CD4-positive, alpha-beta T cell (primary cell): ENCODE results near the gene SAPCD1. TPM values are rescaled to one million over a fixed set of nuclear protein-coding genes. Genes with fewer than 3 reads are reported as not detected.

Experiments used
- ATAC-seq: fragments of 200-7000 bp; cut with Tn5 transposase; one replicate; pipeline ENCODE4 v1.10.0; 2022; ENCODE audit warnings: mild to moderate bottlenecking; ENCODE audit not compliant: poor library complexity
- CTCF ChIA-PET: fragments of 350-600 bp; sonication (Branson Sonifier 250); formaldehyde crosslinking; loops from one replicate; lab custom pipeline; 2021; ENCODE audit warnings: antibody characterized with exemption, inconsistent platforms; lab: Charles Lee
- POLR2A ChIA-PET: fragments of 350-600 bp; sonication (Branson Sonifier 250); formaldehyde crosslinking; loops from one replicate; lab custom pipeline; 2021; ENCODE audit warnings: antibody characterized with exemption, inconsistent platforms; lab: Charles Lee
- DNase-seq, 14 experiments: peaks; one replicate each; pipeline ENCODE4 v3.0.0-alpha.2; 2013 to 2020; ENCODE audit warnings: mixed read lengths in 2 of 14
- H3K27ac ChIP-seq, 2 donors: one replicate each; pipeline versions ENCODE4 v1.5.1 to v1.7.0; 2013; ENCODE audit warnings: low read length in 2 of 2, low read depth in 1 of 2, mild to moderate bottlenecking in 1 of 2
- H3K27me3 ChIP-seq, 2 experiments: 1 replicate in 1 of 2; 2 replicates in 1 of 2; pipeline versions ENCODE4 v1.6.1 to v1.7.0; 2013; ENCODE audit warnings: low read length in 2 of 2, control low read depth in 1 of 2, mild to moderate bottlenecking in 1 of 2, moderate library complexity in 1 of 2; ENCODE audit not compliant: insufficient read depth in 2 of 2, control insufficient read depth in 1 of 2
- H3K36me3 ChIP-seq: one replicate; pipeline ENCODE4 v1.6.1; 2013; ENCODE audit warnings: low read length, control low read depth; ENCODE audit not compliant: insufficient read depth
- H3K4me1 ChIP-seq: one replicate; pipeline ENCODE4 v1.6.1; 2013; ENCODE audit warnings: low read length, control low read depth; ENCODE audit not compliant: insufficient read depth
- H3K4me3 ChIP-seq: one replicate; pipeline ENCODE4 v1.5.1; 2013; ENCODE audit warnings: mild to moderate bottlenecking, low read length, moderate library complexity
- H3K9me3 ChIP-seq, 2 experiments: 1 replicate in 1 of 2; 2 replicates in 1 of 2; pipeline versions ENCODE4 v1.6.1 to v1.7.0; 2013; ENCODE audit warnings: low read length in 2 of 2, mild to moderate bottlenecking in 2 of 2, control low read depth in 1 of 2, moderate library complexity in 1 of 2; ENCODE audit not compliant: control insufficient read depth in 1 of 2, insufficient read depth in 1 of 2
- H3K27ac Mint-ChIP-seq: one replicate; pipeline ENCODE4 v1.8.0; 2020; ENCODE audit warnings: mixed read lengths
- H3K27me3 Mint-ChIP-seq: one replicate; pipeline ENCODE4 v1.8.0; 2021; ENCODE audit warnings: mixed read lengths
- H3K36me3 Mint-ChIP-seq: one replicate; pipeline ENCODE4 v1.8.0; 2021; ENCODE audit warnings: low read depth, mixed read lengths
- H3K4me1 Mint-ChIP-seq: one replicate; pipeline ENCODE4 v1.8.0; 2021; ENCODE audit warnings: low read depth, mixed read lengths
- H3K4me3 Mint-ChIP-seq: one replicate; pipeline ENCODE4 v1.8.0; 2020; ENCODE audit warnings: mild to moderate bottlenecking, mixed read lengths
- H3K9me3 Mint-ChIP-seq: one replicate; pipeline ENCODE4 v1.8.0; 2020; ENCODE audit warnings: mixed read lengths
- intact Hi-C, 2 experiments: fragments of 100-400 bp; cut with DNase I in 1 of 2; cut with micrococcal nuclease in 1 of 2; formaldehyde crosslinking; loops; one replicate each; pipeline versions ENCODE4 v1.15.1 to v1.9.0; 2023 to 2025; cut with DNase I, micrococcal nuclease
- total RNA-seq, 174 experiments: library from RNA in 2 of 174; stranded (reverse) in 2 of 174; gene quantifications; one replicate each; pipeline ENCODE4 v1.2.3 and lab custom pipeline; 2021 to 2026
- TF ChIP-seq, protein P1 (sequence below): fragments of 200-600 bp; IDR thresholded peaks from one replicate; pipeline ENCODE4 v1.8.0; 2022; ENCODE audit warnings: antibody characterized with exemption, mild to moderate bottlenecking

SAPCD1 gene
- total RNA-seq, 2 experiments from 2014 or later = 2.7 to 2.8 TPM

GRCh38 chr6:31769684-31770371 is 7.4 kb downstream of the SAPCD1 start:
- H3K4me1 ChIP-seq = peaks cover 49% of the 10 kb centered on the region
- TF ChIP-seq, protein P1, sequence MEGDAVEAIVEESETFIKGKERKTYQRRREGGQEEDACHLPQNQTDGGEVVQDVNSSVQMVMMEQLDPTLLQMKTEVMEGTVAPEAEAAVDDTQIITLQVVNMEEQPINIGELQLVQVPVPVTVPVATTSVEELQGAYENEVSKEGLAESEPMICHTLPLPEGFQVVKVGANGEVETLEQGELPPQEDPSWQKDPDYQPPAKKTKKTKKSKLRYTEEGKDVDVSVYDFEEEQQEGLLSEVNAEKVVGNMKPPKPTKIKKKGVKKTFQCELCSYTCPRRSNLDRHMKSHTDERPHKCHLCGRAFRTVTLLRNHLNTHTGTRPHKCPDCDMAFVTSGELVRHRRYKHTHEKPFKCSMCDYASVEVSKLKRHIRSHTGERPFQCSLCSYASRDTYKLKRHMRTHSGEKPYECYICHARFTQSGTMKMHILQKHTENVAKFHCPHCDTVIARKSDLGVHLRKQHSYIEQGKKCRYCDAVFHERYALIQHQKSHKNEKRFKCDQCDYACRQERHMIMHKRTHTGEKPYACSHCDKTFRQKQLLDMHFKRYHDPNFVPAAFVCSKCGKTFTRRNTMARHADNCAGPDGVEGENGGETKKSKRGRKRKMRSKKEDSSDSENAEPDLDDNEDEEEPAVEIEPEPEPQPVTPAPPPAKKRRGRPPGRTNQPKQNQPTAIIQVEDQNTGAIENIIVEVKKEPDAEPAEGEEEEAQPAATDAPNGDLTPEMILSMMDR = peak; percentile 63
- H3K27ac Mint-ChIP-seq = no peak overlapping the region
- H3K36me3 Mint-ChIP-seq = no peaks in the 10 kb centered on the region
- intact Hi-C loops = loop anchor here (1.0 to 2.0 kb wide), 2 partner anchors 41 kb away; partner anchors contain the start of gene DDAH2 (in 2 of the 2)
- POLR2A ChIA-PET = interaction anchor here (0.8 to 2.0 kb wide), 8 partner anchors 25 to 67 kb away, joined by 3 to 9 read pairs (median 4); partner anchors contain the start of genes ABHD16A, CLIC1, DDAH2 and HSPA1A
- H3K27me3 ChIP-seq = no peaks in the 10 kb centered on the region
- peak overlapping the region; percentile 48 for H3K4me3 Mint-ChIP-seq
- H3K9me3 ChIP-seq = no peaks in the 10 kb centered on the region
- peak; percentile 79 for ATAC-seq
- DNase-seq = peak; percentile 66 to 89 (median 75)
- CTCF ChIA-PET = interaction anchor here (0.7 to 1.7 kb wide), 19 partner anchors 8 to 147 kb away, joined by 3 to 34 read pairs (median 4); partner anchors contain the start of genes DDAH2, LSM2 and MSH5
- H3K4me1 Mint-ChIP-seq = peaks cover 27% of the 10 kb centered on the region
- H3K9me3 Mint-ChIP-seq = no peaks in the 10 kb centered on the region
- no peak overlapping the region for H3K4me3 ChIP-seq
- no peaks in the 10 kb centered on the region for H3K36me3 ChIP-seq
- no peak overlapping the region for H3K27ac ChIP-seq
- no peaks in the 10 kb centered on the region for H3K27me3 Mint-ChIP-seq

- no peaks in the 10 kb centered on the region for H3K27me3 ChIP-seq
- Mint-ChIP-seq H3K9me3 (no peaks in the 10 kb centered on the region), H3K27ac (peak overlapping the region; percentile 36), H3K4me3 (no peak overlapping the region), H3K4me1 (peaks cover 34% of the 10 kb centered on the region), H3K27me3 (no peaks in the 10 kb centered on the region), H3K36me3 (no peaks in the 10 kb centered on the region)
- no peaks in the 10 kb centered on the region for H3K36me3 ChIP-seq
- no peaks in the 10 kb centered on the region for H3K9me3 ChIP-seq
- H3K4me1 ChIP-seq = peaks cover 59% of the 10 kb centered on the region
- POLR2A ChIA-PET = interaction anchor here (1.2 to 2.0 kb wide), 6 partner anchors 24 to 68 kb away, joined by 3 to 9 read pairs (median 6); partner anchors contain the start of genes ABHD16A, DDAH2, LSM2 and MSH5
- TF ChIP-seq, protein P1 = no peak
- ATAC-seq = no peak
- H3K4me3 ChIP-seq = no peak overlapping the region
- H3K27ac ChIP-seq = no peak overlapping the region
- intact Hi-C loops = no loop called here
- no peak for DNase-seq
- CTCF ChIA-PET = interaction anchor here (0.6 to 1.7 kb wide), 7 partner anchors 27 to 391 kb away, joined by 3 to 34 read pairs (median 4); partner anchors contain the start of genes DDAH2 and MSH5
Observed at GRCh38 chr6:31770860-31771259, 8.4 kb downstream of the SAPCD1 start.

GRCh38 chr6:31771992-31772358 is 9.5 kb downstream of the SAPCD1 start:
- Histone ChIP-seq H3K4me3 (no peak overlapping the region), H3K36me3 (no peaks in the 10 kb centered on the region), H3K9me3 (no peaks in the 10 kb centered on the region), H3K27ac (no peak overlapping the region), H3K27me3 (no peaks in the 10 kb centered on the region), H3K4me1 (peaks cover 70% of the 10 kb centered on the region)
- ChIA-PET CTCF (interaction anchor here (0.9 to 1.3 kb wide), 2 partner anchors 43 to 226 kb away, joined by 3 to 4 read pairs; partner anchors contain the start of genes ATP6V1G2 and DDAH2), POLR2A (interaction anchor here (0.6 to 0.9 kb wide), 3 partner anchors 24 to 43 kb away, joined by 3 to 5 read pairs (median 5); partner anchors contain the start of gene DDAH2)
- ATAC-seq (peak; percentile 31), DNase-seq (peak in 3 of 14 experiments; percentile 24 to 50 (median 36))
- Mint-ChIP-seq H3K27me3 (no peaks in the 10 kb centered on the region), H3K27ac (peak overlapping the region; percentile 42), H3K9me3 (no peaks in the 10 kb centered on the region), H3K4me3 (peak overlapping the region; percentile 65), H3K36me3 (no peaks in the 10 kb centered on the region), H3K4me1 (peaks cover 40% of the 10 kb centered on the region)
- intact Hi-C loops = loop anchor here in 1 of 2 experiments (2.0 kb wide), 1 partner anchor 33 kb away; no protein-coding TSS in a partner anchor
- TF ChIP-seq, protein P1 = no peak
